ENCODE measurements around the gene PLSCR1.
A peak's percentile ranks its signal among the peaks of the same experiment; 100 is the strongest.

PLSCR1 gene, protein sequence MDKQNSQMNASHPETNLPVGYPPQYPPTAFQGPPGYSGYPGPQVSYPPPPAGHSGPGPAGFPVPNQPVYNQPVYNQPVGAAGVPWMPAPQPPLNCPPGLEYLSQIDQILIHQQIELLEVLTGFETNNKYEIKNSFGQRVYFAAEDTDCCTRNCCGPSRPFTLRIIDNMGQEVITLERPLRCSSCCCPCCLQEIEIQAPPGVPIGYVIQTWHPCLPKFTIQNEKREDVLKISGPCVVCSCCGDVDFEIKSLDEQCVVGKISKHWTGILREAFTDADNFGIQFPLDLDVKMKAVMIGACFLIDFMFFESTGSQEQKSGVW

DNA sequence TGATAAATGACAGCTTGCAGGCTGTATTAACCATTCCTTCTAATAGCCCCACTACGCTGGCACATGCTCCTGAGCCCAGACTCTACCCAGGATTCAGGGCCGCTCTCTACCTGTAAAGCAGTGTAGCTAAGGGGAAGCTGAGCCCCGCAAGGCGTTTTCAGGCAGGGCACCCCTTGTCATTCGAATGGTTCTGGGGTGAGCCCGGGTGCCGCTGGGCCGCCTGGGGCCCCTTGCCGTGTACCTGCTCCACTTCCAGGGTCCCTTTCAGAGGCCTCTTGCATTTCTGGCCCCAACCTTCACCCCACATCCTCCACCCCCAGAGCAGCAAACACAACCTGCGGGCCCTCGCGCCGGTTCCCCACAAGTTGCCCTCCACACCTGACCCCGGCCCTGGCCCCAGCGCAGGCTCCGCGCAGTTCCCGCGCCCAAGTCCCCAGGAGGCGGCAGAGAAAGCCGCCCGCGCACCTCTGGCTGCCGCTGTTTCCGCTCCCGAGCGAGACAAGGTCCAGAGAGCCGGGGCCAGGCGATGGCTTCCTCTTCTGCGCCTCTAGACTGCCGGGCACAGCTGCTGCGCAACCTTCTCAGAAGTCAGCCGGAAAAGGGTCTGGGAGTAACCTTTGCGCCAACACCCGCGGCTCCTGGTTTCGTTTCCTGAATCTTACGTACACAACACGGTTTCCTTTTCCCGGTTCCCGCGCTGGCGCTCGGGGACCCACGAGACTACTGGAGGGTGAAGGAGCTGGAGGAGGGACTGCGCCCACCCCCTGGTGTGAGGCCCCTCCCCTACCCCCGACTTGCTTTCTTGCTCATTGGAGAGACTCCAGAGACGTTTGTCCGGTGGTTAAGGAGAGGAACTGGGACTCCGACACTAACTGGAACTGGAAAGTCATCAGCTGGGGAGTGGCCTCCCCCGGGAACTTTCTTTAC lies at the start of gene PLSCR1:
PLSCR1 (minus strand) TSS at position 606 of the 927 bp plus-strand sequence. CDS start 8,055 bp downstream, outside the sequence.
- DNase-seq (ENCODE audit: low spot score) (peak; percentile 90), FAIRE-seq (no peak)

DNA sequence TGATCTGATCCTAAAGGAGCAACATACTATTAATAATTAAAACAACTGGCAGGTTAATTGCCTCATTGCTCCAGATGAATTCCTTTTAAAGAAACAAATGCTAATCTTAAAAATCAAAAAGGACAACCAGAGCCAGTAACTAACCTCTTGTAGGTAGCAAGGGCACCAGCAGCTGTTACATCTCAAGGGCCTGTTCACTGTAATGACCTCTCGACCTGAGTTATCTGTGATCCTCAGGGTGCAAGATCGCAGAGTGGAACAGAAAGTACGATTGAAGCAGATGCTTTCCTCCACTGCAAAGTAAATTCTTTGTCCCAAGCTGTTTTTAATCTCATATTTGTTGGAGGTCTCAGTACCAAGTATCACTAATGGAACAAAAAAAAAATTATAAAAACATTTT lies 49.4 kb upstream of the PLSCR1 start:
- no peak for FAIRE-seq

DNA sequence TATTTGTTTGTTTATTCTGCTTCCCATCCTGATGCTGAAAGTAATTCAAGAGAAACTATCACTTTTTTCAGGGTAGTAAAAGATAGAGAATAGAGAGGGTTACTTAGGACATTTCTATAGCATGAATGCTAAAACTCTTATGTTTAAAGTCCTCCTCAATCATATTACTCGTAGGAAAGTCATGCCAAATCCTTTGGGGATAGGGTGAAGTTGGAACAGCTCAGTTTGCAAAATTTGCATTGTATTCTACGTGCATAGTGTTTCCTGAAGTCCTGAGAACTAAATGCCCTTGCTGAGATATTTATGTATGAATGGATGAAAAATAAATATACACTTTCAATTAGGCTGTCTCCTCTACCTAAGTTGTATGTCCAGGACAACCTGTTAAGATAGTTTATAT lies 46.1 kb upstream of the PLSCR1 start:
- FAIRE-seq: no peak
- no peak for DNase-seq (ENCODE audit: low spot score)

More for the DNA sequence above, 49.4 kb upstream of the PLSCR1 start:
- no peak for DNase-seq (ENCODE audit: low spot score)

DNA sequence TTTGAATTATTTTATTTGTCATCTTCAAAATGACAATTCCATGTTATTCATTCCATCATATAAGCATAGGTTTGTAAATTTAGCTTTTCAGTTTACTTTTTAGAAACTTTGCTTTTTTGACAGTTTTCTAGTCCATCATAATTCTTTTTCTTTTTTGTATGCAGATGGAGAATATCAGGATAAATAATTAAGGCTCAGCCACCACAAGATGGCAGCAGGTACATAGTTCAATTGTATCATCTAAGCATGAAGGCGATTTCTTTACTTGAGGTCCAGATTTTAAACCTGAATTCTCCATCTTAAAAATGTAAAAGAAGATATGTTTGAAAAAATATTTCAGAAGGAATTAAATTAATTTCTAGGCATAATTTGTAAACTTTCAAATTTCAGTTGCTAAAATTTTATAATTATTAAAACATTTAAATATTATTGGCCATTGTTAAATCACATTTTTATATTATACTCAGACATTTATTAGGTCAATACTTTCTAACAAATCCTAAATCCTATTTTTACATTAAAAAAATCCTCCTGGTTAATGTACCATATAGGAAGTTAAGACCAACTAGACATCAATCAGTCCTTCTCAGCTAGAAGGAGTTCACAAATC lies 45.6 kb upstream of the PLSCR1 start:
- no peak for FAIRE-seq

DNA sequence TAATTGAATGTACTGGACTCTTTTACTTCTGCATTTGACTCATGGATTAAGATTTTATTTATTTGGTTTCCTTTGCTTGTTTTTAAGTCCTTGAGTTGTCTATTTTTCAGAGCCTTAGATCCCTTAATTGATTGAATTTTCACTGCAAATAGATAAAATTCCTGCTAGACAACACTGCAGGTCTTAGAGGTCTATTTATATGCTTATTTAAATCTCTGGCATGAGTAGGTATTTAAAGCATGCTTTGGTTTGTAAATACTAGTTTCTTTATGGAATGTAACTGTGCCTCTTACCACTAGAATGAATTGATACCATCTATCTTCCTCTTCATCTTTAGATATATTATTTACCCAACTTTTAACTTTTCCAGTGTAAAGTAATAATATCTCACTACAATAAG lies 40.7 kb upstream of the PLSCR1 start:
- FAIRE-seq (no peak), DNase-seq (ENCODE audit: low spot score) (no peak)

More for the DNA sequence above, 45.6 kb upstream of the PLSCR1 start:
- DNase-seq (ENCODE audit: low spot score): peak; percentile 8

DNA sequence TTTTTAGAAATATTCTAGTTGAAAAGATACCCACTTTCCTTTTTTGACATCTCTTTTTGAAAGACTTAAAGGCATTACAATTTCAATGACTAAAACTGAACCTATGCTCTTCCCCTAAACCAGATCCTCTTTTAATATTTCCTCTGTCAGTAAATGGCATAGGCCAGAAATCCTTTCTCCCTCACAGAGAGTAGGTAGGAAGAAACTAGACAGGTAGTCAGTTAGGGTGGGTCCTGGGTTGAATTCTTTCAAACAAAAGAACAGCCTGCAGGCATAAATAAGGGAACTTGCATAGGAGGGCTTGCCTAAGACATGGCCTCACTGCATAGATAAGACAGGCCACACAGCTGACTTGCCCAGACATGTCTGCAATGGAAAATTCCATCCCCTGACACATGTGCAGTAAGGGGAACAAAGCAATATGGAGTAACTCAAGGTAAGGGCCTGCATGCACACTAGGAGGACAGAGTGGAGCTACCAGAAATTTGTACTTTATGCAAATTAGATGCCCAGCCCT lies 37.6 kb upstream of the PLSCR1 start:
- DNase-seq (ENCODE audit: low spot score) (no peak), FAIRE-seq (no peak)

DNA sequence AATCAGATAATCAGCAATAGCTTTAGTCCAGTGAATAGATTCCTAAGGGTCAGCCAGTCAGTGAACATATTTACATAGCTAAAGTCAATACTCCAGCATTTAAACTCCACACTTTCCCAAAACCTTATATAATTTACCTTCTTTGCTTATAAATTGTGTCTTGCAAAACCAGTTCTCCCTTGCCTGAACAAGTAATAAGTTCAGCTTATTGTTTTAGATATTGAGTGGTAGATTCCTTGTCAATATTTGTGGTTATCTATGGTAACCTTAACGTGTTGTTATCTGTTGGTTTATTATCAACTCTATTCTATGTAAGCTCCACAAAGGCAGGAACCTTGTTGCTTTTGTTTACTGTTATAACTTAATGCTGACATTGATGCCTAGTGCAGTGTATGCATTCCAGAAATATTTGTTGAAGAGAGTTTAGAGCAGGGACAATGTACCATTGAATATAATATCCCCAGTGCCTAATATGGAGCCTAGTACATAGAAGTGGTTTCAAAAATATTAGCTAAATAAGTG lies 36.7 kb upstream of the PLSCR1 start:
- FAIRE-seq (no peak), DNase-seq (ENCODE audit: low spot score) (no peak)

DNA sequence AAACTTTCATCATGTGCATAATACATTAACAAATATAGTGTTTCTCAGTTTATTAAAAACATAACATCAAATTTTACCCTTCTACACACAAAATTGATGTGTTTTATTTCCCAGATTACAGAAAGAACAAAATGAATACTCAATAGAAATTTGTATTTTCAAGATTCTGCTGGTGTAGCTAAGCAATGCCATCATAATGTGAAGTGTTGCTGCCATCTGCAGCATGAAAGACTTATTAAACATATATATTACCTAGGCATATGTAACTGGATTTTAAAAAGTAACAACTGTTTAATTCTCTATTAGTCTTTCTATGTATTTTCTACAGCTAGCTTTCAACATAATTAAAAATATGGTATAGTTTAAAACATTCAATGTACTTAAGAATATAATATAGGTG lies 33.3 kb upstream of the PLSCR1 start:
- FAIRE-seq: no peak
- DNase-seq (ENCODE audit: low spot score): no peak

DNA sequence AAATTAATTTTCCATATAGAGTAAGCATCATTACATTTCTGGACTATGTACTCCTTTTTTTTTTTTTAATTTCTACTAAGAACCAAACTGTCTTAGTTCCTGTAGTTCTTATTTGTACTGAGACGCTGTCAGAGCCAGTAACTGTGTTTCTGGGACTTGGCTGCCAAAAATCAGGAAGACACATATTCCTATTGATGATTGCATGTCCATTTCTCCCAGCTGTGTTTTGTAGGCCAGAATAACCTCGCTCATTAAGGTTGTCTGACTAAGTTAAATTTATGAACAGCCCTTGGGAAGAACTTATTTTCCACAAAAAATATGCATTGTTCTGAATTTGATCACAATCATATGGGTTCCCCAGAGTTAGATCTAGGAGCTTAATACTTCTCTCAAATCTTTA lies 31.2 kb upstream of the PLSCR1 start:
- FAIRE-seq: no peak
- DNase-seq (ENCODE audit: low spot score): no peak

DNA sequence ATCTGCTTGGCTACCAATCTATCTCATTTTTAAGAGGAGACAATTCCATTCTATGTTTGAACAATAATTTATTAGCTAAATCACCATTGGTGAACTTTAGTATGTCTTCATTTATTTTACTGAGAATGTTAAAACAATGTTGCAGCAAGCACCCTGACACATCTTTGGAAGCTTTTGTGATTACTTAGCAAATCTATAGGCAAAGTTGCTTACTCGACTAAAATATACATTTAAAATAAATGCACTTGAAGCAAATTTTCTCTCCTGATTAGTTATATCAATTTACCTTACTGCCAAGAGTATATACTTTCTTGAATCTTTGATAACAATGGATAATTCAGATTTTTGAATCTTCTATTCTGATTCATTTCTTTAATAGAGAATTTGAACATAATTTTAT lies 29.8 kb upstream of the PLSCR1 start:
- no peak for FAIRE-seq
- no peak for DNase-seq (ENCODE audit: low spot score)

DNA sequence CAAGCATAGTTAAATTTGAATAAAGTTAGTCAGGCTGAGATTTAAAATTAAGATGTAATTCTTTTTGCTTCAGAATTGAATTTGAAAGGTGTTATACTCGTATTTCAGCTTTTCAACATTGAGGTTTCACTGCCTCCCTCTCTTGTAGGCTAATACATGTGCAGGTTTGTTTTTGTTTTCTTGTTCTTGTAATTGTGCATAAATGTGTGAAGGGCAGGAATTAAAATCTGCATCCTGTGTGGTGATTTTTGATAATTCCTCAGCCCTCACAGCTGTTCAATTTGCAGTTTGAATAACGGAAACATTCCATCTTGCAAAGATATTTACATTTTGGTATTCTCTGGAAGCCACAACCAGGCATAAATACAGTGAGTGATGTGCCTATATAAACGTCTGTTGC lies 24.9 kb upstream of the PLSCR1 start:
- FAIRE-seq: no peak
- DNase-seq (ENCODE audit: low spot score): no peak

DNA sequence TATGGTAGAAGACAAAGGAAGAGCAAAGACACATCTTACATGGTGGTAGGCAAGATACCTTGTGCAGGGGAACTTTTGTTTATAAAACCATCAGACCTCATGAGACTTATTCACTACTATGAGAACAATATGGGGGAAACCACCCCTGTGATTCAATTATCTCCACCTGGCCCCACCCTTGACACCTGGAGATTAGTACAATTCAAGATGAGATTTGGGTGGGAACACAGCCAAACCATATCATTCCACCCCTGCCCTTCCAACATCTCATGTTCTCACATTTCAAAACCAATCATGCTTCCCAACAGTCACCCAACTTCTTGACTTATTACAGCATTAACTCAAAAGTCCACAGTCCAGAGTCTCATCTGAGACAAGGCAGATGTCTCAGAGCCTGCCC lies 21.7 kb upstream of the PLSCR1 start:
- FAIRE-seq: no peak
- DNase-seq (ENCODE audit: low spot score): no peak

DNA sequence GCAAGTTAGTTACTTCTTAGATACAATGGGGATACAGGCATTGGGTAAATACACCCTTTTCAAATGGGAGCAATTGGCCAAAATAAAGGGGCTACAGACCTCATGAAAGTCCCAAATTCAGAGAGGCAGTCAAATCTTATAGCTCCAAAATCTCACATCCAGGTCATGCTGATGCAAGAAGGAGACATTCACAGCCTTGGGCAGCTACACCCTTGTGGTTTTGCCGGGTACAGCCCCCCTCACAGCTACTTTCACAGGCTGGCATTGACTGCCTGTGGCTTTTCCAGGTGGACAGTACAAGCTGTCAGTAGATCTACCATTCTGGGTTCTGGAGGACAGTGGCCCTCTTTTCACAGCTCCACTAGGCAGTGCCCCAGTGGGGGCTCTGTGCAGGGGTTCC lies 17.5 kb upstream of the PLSCR1 start:
- no peak for DNase-seq (ENCODE audit: low spot score)
- FAIRE-seq: no peak

DNA sequence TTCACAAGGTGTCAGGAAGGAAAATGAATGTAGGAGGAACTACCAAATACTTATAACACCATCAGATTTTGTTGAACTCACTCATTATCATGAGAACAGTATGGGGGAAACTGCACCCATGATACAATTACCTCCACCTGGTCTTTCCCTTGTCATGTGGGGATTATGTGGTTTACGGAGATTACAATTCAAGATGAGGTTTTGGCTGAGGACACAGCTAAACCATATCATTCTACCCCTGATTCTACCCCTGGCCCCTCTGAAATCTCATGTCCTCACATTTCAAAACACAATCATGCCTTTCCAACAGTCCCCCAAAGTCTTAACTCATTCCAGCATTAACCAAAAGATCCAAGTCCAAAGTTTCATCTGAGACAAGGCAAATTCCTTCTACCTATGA lies 17.1 kb upstream of the PLSCR1 start:
- DNase-seq (ENCODE audit: low spot score) (no peak), FAIRE-seq (no peak)

DNA sequence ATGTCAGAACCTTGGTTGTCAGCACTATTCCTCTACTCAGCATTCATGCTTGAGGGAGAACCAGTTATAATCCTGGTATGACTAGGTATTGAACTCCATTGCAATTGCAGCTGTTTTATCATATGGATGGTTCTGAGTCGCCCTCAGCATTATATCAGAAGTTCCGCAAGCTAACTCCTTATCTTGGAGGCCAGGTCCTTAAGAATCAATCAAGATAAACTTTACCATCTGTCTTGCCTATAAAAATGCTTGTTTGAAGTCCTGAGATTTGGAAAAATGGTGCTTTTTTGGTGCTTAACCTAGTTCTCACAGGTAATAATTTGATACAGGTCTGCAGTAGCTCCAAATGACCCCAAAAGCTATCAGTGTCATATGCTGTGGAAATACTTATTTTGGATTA lies 16.3 kb upstream of the PLSCR1 start:
- DNase-seq (ENCODE audit: low spot score) (no peak), FAIRE-seq (no peak)

DNA sequence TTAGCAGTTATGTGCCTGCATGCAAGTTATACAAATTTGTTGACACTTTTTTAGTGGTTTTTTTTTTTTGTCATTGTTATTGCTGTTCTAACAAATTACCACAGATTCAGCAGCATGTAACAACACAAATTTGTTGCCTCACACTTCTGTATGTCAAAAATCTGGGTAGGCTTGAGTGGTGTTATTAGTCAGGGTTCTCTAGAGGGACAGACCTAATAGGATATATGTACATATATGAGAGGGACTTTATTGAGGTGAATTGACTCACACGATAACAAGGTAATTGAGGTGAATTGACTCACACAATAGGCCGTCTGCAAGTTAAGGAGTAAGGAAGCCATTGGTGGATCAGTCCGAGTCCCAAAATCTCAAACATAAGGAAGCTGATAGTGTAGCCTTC lies 15.0 kb upstream of the PLSCR1 start:
- DNase-seq (ENCODE audit: low spot score) (no peak), FAIRE-seq (no peak)

DNA sequence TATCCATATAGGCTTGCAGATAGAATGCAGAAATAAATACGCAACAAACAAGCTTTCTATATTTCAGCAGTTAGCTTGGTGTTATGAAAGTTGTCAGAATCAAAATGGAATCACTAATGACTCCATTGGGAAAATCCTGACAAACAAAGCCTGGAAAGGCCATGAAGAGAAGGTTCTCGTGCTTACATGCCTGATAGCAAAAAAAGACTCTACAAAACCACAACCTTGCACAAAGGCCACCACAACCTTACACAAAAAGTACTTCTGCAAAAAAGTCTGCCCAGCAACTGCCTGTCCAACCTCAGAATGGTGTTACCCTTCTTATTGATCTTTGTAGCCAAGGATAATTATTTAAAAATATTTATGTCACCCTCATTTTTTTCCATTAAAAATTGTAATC lies 14.4 kb upstream of the PLSCR1 start:
- DNase-seq (ENCODE audit: low spot score): no peak
- no peak for FAIRE-seq

DNA sequence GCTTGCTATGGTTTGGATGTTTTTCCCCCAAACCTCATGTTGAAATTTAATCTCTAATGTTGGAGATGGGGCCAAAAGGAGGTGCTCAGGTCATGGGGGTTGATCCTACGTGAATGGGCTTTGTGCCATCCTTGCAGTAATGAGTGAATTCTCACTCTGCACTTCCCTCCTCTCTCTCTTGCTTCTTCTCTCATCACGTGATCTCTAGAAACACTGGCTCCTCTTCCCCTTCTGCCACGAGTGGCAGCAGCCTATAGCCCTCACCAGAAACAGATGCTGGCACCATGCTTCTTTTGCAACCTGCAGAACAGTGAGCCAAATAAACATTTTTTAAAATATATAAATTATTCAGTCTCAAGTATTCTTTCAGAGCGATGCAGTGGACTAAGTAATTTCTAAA lies 13.3 kb upstream of the PLSCR1 start:
- FAIRE-seq (no peak), DNase-seq (ENCODE audit: low spot score) (no peak)

DNA sequence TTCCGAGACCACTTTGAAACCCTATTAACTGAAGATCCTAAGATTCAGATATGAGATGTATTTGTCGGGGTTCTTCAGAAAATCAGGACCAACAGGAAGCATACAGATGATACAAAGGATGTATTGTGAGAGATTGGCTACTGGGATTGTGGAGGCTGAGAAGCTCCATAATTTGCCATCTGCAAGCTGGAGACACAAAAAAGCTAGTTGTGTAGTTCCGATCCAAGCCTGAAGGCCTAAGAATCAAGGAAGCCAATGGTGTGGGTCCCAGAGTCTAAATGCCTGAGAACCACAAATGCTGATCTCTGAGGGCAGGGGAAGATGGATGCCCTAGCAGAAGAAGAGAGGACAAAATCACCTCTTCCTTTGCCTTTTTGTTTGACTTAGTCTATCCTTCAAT lies 10.9 kb upstream of the PLSCR1 start:
- DNase-seq (ENCODE audit: low spot score) (no peak), FAIRE-seq (no peak)

DNA sequence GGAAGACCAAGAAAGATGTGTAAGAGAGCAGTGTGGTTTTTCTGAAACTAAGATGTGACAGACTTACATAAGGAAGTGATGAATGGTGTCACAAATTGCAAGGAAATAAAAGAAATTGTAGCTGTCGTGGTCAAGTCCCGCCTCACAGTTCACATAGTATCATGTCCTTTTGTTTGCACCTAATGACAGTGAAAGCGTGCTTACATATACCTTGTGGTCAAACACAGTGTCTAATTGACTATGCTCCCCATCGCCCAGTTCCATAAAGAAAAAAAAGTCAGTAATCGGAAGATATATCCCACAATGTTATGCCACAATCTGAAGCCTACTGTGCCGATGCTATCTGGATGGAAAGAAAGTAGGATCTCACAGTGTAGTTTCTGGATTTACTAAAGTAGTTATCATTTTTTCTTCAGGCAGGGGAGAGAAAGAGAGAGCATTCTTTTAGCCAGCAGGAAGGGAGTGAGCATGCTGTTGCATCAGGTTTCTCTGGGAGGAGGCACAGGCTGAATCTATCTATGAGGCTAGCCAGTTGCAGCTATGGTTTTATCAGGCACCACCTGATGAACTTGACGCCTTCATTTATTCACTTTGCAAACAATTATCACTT lies 9.8 kb upstream of the PLSCR1 start:
- DNase-seq (ENCODE audit: low spot score) (no peak), FAIRE-seq (no peak)
